GM19351 (cell line): ENCODE results near the gene DCANP1.
"Not testable (repeated sequence)": the region's sequence is repeated elsewhere in the genome, so short reads cannot be mapped to it uniquely, and the experiment has no call there.

Source experiments
- ATAC-seq: cut with Tn5 transposase; IDR thresholded peaks from one replicate; pipeline ENCODE4 v1.9.1; 2021; ENCODE audit warnings: mild to moderate bottlenecking, moderate library complexity; ENCODE audit not compliant: unreplicated experiment

DCANP1 gene, protein sequence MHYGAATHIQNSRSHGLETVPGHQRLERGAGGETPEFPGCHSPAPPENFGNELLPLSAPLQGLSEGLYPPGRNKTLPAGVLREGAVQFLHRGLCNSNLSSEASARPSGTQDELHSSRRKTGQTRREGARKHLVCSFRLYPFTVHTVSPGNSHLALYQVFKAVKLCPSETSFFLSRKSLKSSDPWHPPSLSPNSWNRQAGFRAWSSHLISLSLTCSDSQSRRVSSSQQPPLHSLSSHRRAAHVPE

DNA sequence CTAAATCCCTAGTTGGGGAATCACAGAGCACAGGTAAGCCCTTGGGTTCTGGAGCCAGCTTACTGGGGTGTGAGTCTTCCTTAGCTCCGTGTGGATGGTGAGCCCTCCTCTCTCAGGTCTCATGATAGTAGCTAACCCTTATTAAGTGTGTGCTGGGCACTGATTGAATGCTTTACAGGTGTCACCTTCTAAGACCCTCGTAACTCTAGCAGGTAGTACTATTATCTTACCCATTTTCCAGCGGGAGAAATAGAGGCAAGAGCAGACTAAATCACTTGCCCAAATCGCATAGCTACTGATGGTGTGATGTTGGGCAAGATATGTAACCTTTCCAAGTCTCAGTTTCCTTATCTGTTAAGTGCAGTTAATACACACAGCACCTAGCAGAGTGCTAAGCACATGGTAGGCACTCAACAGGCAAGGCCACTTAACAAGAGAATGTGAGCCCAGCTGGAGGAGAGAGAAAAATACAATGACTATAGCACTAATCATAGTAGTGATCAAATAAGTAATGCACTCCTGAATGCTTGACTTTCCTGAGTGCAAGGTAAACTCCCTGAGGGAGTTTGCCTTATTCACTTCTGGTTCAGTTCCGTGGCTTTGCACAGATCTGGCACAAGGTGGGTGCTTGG lies at the start of gene DCANP1:
TSS of gene DCANP1 (minus strand) at position 51 of the 632 bp plus-strand sequence. CDS start 240 bp downstream, outside the sequence.
- no peak for ATAC-seq

DNA sequence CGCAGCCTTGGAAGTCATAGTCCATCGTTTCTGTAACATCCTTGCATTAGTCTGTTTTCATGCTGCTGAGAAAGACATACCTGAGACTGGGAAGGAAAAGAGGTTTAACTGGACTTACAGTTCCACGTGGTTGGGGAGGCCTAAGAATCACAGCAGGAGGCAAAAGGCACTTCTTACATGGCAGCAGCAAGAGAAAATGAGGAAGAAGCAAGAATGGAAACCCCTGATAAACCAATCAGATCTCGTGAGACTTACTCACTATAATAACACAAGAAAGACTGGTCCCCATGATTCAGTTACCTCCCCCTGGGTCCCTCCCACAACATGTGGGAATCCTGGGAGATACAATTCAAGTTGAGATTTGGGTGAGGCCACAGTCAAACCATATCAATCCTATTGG lies 48.4 kb upstream of the DCANP1 start:
- not testable (repeated sequence) for ATAC-seq

DNA sequence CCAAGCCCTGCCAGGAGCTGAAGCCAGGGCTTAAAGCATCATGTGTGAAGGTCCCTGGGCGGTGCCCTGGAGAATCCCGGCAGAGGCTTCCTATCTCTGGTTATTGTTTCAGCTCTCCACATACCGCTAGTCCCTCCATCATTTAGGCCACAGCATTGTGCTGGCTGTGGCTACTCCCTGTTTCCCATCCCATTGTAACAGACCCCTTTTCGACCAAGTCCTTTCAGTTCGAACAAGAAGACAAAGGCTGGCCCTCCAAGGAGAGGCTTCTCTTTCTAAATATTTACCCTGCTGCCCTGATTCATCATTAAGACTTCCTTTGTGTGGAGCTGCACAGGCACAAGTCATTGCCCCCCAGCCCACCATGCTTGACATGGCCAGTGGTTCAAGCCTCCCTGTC lies 47.0 kb upstream of the DCANP1 start:
- ATAC-seq, result no peak

DNA sequence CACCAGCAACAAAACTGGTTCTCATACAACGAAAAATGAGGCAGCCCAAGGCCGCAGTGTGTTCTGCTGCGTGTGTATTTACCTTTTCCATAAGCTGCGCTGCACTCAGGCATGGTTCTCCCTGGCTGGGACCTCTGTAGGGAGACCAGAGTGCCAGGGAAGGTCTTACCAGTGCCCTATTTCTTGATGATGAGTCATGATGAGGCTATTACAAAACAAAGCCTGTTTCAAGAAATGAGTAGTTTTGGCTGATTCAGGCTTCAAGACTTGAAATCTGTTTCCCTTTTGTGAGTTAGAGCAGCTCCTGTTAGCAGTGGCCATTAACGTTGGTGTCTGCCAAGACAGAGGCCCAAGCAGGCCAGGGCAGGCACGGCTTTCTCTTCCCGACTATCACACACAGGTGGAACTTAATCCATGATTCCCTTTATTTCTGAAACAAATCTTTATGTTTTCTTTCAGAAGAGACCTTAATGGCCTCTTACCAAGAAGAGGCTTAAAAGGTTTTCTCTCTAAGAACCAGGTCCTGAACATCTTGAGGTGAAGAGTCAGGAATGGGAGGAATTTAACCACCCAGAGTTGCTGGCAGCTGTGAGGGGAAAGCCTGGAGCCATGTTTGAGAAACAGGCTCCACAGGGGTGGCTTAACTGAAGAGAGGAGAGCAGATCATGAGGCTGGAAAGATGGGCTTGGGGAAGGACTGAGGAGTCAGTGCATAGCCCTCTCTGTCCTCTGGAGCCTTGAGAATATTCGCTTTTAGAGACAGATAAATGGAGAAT lies 46.4 kb upstream of the DCANP1 start:
- ATAC-seq, result no peak

DNA sequence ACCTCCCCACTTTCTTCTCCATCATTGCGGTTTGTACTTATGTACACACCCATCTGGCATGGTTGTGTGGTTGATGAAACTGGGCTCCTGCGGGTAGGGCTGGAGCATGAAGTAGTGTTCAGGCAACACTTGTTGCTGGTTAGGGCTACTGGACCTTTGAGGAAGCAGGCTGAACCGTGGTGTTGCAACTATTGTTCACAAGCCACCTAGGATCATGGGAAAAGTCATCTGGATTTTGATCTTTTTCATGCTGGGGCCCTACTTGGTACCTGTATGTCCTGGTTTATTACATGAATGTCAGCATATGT lies 45.1 kb upstream of the DCANP1 start:
- no peak for ATAC-seq

DNA sequence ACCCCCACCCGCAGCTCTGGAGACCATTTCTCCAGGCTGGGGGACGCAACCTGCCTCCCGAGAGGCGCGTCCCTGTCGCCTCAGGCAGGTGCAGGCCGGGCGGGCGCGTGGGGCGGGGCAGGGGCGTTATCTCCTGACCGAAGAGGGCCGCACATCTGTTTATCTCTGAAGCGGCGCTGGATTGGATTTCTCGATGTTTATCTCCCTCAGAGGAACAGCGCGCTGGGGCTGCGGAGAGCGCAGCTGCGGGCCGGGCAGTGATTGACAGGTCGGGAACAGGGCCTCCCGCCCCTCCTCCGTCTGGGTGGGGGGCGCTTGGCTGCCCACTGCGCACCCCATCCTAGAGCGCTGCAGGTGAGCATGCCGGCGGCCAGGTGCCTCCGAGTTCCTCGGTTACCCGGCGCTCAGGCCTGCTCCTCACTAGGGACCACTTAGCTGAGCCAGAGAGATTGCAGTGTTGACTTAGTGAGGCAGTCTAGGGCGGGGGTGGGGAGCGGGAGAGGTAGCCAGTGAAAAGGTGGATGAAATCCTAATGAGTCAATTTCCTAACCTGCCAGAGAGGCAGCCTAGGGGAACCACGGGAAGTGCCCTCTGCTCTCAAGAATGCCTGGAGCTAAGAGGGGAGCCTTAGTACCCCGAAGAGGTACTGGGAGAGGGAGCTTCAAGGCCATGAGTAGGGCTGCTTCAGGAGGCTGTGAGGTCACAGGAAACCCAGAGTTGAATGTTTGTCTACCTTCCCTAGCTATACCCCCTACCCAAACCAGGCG lies 44.6 kb upstream of the DCANP1 start:
- ATAC-seq, result no peak

DNA sequence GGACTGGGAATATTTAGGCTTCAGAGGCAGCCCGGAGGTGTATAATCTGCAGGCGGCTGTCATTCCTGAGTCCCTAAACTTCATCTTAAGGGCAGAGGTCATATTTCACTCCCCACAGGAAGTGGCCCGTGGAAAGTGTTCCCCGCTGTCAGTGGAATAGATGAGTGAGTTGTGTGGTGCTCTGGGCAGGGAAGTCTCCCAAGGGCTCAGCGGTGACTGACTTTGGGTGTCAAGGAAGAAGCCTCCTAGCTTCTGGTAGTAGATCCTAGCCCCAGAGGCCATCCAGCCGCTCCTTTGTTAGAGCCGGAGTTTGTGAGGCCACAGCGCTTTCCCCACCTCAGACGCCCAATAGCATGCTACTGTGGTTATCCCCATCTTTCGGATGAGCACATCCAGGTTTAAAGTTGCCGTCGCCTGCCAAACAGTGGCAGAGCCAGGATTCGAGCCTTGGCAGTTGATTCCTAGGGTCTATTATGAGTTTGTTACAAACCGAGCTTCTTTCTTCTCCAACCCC lies 43.9 kb upstream of the DCANP1 start:
- no peak for ATAC-seq

DNA sequence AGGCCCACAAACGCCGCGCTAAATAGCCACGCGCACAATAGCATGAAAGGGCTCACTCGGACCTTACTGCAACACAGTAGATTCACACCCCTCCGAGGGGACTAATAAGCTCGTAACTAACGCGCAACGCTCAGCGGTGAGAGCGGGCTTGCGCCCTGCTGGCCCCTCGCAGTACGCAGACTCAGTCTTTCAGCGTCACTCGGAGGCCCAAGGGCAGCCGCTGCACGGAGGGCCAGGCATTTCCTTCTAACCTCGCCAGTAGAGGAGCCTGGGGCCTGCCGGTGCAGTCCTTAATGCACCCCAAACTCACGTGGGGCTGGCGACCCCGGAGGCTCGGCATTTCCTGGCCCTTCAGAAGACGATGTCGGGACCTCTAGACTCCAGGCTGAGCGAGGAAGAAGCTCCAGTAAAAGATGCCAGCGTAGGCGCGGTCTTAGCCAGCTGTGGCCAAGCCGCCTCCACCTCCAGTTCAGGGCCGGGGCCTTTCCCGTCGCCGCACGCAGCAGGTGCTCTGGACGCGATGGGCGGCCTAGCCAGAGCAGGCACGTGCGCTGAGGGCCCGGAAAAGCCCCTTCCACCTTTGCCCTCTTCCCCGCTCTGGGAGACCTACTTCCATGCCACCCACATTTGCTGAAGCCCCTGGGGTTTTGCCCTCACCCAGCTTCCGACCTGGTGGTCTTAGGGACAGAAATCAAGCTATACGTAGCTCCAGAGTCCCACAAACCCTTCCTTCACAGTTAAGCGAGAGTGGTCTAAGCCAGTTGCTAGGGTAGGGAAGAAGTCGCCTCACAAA lies 43.3 kb upstream of the DCANP1 start:
- ATAC-seq, result no peak

DNA sequence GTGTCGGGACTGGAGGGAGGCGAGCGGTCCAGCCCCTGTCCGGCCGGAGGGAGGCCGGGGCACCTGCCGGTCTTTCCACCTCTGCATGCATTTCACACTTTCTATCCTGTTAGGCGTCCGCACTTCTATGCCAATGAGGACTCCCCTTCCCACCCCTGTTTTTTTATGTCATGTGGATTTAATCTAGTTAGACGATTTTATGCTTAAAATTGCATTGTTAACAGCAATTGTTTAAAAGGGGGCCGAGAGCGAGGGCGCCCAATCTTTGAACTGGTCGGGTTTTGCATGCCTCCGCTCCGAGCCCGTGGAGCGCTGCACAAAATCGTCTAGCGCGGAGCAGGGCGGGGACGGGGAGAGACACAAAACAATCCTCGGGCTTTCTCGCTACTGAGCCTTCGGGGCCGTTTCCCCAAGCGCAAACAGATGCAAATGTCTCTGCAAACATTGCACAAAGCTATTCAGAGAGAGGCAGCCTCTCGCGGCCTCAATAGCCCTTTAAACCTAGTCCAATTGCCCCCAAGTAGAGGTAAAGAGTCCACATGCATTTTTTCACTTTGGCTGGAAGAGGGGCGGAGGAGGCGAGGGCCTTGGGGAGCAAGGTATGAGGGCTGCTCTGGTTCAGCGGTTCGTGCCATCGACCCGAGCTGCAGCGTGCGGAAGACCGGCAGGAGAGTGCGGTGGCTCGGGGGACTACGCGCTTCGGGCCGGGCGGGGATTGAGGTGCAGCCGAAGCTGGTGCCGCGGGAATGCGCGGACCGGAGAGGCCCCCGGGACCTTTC lies 42.5 kb upstream of the DCANP1 start:
- no peak for ATAC-seq

DNA sequence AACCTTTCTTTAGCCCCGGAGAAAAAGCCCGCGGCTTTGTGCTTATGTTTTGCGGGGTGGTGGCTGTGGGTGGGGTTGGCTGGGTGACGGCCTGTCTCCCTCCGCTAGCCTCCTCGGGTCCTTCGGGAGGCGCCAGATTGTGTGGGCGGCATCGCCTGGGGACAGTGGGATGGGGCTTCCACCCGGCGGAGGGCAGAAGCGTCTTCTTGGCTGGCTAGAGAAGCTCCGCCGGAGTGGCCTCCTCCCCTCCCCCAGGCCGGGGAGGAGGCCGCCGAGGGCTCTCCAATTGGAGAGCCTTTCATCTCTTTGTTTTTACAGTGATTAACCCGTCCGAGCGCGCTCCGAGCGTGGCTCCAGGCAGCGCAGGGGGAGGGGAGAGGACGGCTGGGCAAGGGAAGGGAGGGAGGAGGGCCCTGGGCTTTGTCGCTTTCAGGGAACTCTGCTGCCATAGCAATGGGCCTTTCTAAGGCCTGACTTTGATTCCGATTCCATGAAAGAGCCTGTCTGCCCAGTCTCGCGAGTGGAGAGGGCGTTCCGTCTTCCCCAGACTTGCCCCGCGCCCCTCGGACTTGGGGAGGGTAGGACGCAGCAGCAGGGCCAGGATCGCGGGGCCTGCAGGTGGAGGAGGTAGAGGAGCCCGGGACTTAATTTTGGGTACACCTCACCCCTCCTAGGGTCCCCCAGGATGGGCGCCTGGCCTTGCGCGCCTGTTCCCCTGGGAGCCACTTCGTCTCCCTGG lies 41.7 kb upstream of the DCANP1 start:
- ATAC-seq, result no peak

DNA sequence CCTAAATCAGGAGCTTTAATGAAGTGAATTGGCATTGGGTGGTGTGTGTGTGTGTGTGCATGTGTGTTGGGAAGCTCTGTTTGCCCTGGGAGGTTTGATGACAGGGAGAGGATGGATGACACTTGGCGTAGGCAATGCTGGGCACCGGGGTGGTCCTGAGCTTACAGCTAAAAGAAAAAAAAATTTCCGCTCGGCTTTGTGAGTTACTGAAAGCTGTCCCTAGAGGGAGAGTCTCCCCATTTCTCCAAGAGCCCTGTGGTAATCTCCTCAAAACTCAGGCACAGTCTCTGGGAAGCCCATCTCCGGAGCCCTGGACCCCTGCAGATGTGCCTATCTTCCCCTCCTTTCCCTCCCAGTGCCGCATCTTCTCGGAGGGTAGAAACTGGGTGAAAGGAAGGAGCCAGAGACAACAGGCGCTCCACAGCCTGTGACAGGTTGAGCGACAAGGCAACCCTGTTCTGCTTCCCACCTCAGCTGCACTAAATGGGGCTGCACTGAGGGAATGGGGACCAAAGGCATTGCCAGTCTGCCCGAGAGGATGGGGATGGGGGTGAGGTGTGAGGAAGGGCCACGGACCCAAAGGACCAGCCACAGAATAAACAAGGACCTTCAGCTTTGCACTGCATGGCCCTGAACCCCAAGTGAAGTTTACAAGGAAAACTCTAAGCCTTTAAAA lies 40.8 kb upstream of the DCANP1 start:
- no peak for ATAC-seq

DNA sequence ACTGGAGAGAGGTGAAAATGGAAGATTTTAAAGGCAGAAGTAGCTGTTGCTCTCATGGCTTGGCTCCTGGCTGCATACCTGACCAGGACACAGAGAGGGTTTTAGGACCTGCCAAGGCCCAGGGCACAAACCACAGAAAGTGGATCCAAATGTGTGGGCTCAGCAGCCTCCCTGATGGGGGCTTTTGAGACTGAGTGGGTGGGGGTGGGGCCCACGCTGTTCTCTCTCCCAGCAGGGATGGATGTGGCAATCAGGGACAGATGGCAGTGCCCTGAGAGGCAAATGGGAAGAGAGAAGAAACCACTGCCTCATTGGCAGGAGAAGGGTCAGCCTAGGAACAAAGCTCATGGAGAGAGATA lies 39.9 kb upstream of the DCANP1 start:
- ATAC-seq, result no peak

DNA sequence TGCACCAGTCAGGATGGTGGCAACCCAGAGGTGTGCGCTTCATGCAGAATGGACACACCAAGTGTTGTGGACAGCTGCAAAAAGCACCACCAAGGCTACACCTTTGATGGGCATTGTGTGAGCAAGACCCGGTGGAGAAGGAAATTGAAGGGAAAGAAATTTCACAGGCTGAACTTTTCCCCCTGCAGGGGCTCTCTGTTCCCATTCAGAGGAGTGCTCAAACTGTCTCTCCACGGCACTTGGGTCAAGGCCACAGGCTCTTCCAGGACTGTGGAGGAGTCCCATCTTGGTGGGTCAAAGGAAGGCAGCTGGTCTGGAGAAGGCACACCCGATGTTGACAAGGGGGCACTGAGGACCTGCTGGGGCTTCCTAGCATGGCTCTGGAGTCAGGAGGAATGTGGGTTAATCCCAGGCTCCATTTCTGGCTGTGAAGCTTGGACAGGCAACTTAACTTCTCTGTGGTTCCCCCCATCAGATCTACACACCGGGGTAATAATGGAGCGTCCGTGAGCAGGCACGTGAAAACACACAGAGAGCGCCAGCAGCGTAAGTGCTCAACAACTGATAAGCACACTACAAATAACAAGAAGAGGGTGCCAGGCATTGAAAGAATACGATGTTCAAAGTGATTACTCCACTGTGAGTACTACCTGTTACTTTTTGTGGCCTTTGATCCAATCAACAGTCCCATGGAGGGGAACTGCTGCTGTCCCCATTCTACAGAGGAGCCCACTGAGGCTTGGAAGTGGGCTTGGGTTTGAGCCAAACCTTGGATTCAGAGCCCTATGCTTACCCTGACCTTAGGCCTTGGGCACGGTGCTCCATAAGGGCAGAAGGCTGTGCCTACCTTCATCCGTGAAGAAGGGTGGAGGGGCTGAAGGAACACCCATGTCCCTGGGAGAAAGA lies 39.2 kb upstream of the DCANP1 start:
- ATAC-seq, result no peak

DNA sequence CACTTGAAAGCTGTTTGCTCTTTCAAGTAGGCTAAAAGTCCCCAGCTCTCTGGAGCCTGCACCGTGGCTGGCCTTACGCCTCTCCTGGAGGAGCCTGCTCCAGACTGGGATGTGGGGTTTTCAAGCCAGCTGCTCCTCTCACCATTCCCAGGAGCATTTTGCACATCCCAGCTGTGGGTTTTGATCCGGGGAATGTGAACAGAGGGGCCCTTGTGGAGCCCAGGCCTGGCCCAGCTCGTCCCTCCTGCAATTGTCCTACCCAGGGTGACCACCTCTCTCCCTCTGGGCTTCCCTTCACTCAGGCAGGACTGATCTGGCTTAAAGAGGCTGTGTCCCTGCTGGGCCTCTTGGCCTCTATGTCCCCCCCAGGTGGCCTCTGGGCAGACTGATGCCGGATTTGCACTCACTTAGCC lies 37.5 kb upstream of the DCANP1 start:
- no peak for ATAC-seq

DNA sequence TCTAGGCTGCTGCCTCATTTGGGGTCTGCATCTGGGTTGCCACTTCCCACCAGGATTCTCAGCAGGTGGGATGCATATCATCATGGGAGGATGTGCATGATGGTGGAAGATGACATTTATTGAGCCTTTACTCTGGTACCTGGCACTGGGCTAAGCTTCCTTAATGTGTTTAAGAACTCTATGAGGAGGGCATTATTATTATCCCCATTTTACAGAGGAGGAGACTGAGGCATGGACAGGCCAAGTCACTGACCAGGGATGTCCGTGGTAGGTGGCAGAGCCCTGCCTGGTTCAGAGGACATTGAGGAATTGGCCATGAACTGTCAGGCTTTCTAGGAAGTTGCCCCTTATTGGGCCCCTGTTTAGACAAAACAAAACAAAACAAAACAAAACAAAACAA lies 36.1 kb upstream of the DCANP1 start:
- no peak for ATAC-seq

DNA sequence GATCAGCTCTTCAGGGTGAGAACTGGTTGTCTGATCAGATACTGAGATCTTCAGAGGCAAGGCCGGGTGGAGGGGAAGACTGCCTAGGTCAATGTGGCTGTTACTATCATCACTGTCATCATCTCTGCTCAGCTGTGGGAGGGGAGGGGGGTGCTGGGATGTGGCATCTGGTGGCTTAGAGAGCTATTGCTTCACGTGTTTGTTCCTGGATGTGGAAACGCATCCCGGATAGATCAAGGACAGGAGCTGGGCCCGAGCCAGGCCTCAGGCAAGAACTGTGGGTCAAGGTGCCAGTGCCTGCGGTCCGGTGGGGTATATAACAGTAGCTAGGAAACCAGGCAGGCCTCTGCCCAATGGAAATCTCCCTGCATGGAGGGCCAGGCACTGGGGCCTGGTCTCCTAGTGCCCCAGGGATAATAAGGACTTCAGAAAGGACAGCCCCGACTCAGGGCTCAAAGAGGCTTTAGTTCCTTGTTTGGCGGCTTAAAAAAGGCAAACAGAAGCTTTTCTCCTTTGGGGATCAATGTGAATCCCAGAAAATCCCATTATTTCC lies 35.3 kb upstream of the DCANP1 start:
- ATAC-seq, result no peak

DNA sequence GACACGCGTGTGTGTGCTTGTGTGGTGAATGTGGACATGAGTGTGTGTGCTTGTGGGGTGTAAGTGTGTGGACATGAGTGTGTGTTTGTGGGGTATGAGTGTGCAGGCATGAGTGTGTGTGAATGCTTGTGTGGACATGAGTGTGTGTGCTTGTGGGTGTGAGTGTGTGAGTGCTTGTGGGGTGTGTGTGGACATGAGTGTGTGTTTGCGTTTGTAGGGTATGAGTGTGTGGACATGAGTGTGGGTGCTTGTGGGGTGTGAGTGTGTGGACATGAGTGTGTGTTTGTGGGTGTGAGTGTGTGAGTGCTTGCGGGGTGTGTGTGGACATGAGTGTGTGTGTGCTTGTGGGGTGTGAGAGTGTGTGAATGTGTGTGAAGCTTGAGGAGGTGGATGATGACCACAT lies 34.8 kb upstream of the DCANP1 start:
- no peak for ATAC-seq
